NCI-H460 (cell line): ENCODE measurements around the gene HEXB. TPM values are rescaled to one million over a fixed set of nuclear protein-coding genes. Genes with fewer than 3 reads are reported as not detected.
"Not testable (repeated sequence)": the region's sequence is repeated elsewhere in the genome, so short reads cannot be mapped to it uniquely, and the experiment has no call there.

Source experiments
- DNase-seq: peaks from one replicate; pipeline ENCODE4 v3.0.0-alpha.2; 2016; ENCODE audit warnings: low read depth; ENCODE audit errors: extremely low read depth
- small RNA-seq, 2 experiments: library from RNA; depleted of rRNA; stranded (forward); fragments of <200 nt; gene quantifications; one replicate each; pipeline ENCODE3, GENCODE V24; 2014
- total RNA-seq: library from RNA; depleted of rRNA; stranded (reverse); fragments of >200 nt; shearing (Covaris generic); gene quantifications from 2 replicates; pipeline ENCODE4 v1.2.3, GENCODE V29; 2014; rRNA removed

HEXB gene
- total RNA-seq, 1 experiment from 2014 or later: 304 TPM

DNA sequence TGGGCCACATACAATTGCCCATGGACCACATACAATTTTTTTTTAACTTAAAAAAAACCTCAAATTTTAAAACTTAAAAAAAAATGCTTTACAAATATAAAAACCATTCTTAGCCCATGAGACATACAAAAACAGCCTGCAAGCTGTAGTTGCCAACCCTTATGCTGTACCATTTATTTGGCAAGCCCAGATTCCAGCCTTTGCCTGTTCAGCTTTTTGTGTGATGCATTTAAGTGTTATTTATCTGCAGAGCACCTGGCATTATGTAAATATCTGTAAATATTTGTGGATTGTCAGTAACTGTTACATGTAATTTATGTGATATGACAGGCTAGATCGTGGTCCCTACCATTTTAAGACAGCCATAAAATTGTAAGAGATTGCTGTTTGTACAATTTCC, 32.6 kb downstream of the HEXB start:
- DNase-seq: no peak

DNA sequence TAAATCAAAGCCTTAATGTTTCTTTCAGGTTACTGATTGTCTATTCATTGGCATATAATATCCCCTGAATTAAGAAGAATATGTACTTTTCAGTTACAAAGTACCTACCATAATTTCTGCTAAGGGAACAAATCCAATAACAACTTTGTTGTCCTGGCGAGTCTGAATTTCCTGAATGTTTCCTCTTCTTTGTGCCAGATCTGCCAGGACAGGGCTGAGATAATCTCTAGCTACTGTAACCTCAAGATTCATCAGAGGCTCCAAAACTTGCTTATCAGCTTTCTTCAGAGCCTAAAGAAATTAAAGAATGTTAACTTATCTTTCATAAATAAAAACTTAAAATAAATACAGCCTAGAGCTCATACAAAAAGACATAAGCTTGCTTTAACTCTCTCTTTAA, 37.2 kb downstream of the HEXB start:
- DNase-seq: no peak

DNA sequence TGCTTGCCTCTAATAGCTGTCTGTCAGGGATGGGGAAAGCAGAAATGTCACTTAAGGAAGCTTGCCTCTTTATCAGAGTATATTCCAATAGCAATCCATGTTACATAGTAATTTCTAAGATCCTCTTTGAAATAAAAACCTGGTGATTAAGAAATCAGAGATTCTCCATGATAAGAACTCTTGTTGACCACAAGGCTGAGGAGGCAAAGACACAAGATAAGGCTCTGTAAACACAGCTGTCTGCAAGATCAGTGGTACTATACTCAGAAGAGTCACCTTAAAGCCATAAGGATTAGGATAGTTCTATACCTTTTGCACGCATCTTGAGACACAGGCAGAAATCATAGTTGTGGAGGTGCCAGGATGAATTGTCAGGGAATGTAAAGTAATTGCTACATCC, 40.3 kb downstream of the HEXB start:
- DNase-seq: no peak

DNA sequence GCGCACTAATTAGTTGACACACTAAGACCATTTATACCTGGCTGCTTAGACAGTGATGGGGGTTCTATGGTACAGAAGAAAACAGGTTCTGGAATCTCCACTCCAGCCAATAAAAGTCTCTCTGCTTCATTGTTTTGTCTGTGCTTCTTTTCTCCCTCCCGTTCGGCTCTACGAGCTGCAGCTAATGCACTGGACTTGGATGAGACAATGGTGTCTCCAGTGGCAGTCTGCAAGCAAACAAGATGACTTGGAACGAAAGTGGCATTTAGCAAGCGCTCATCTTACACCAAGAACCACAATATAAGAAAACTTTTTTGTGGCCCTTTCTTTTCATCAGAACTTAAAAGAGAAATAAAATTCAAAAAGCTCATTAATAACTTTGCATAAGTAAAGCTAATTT, 51.7 kb downstream of the HEXB start:
- no peak for DNase-seq

DNA sequence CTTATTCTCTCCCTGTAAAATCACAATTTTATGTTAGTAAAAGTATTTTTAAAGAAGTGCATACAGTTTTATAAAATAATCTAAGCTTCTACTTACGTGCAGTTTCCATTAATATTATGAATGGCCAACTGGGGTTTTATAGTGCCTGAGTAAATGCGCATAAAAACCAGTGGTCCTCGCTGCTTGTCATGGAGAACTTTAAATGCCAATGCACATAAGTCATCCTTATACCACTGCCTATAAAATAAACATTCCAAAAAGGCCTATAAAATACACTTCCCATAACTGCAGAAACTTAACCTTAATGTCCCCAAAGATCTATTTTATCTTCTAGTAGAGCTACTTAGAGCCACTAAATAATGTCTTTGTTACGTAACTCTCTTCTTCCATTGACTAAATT, 53.4 kb downstream of the HEXB start:
- DNase-seq: no peak

DNA sequence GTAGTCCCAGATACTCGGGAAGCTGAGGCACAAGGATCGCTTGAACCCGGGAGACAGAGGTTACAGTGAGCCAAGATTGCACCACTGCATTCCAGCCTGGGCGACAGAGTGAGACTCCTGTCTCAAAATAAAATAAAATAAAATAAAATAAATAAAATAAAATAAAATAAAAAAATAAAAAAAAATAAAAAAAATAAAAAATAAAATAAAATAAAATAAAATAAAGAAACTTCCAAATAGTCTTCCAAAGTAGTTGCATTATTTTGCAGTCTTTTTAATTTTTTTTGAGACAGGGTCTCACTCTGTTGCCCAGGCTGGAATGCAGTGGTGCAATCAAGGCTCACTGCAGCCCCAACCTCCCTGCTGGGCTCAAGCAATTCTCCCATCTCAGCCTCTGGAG, 63.7 kb downstream of the HEXB start:
- not testable (repeated sequence) for DNase-seq

DNA sequence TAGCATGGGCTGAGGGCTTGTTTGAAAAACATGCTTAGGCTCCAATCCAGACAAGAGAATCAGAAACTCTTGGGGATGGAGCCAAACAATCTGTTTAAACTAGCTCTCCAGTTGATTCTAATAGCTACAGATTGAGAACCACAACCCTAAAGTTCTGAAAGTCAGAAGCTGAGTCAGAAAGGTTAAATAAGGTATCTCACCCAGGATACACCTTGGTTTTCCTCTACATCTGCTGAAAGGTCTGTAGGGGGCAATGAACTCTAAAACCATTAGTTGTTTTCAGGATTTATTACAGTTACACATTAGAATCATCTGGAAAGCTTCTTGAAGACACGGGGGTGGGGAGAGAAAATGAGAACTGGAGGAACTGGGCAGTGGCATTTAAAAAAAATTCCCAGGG, 76.2 kb downstream of the HEXB start:
- DNase-seq: no peak

DNA sequence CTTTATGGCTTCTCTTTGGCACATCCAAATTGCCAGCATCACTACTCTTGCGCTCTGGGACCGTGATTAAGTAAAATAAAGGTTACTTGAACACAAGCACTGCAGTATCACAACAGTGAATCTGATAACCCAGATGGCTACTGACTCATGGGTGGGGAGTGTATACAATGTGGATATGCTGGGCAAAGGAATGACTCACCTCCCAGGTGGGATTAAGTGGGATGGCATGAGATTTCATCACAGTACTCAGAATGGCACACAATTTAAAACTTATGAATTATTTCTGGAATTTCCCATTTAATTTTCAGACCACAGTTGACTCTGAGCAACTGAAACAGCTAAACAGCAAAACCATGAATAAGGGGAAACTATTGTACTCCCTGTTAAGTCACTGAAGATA, 77.6 kb downstream of the HEXB start:
- peak; percentile 45 for DNase-seq

DNA sequence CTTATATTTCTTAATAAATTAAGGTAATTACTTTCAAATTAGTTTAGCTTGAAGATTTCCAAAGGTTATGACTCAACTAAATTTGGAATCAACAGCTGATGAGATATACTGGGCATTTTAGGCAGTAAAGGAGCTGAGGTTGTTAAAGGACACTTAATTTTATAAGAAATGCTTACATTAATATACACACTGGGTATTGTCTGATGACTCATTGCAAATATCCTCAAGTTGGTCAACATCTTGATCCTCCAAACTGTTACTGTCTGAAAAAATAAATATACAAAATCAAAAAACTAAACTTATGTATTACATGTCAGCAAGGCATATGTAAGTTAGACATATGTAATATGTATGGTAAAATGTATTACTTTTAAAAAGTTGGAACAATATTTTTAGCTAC, 78.5 kb downstream of the HEXB start:
- no peak for DNase-seq

DNA sequence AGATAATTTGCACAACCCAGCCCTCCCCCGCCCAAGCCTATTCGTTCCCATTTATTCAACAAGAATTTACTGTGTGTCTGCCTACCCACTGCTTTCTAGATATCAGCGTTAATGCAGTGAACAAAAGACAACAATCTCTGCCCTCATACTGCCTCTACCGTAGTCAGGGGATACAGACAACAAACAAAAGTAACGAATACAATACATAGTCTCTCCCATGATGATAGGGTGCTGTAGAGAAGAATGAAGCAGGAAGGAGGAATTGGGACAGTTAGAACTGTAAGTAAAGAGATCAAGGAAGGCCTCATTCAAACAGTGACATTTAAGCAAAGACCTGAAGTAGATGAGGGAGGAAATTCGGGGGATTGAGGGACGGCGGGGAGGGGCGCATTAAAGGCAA, 80.2 kb downstream of the HEXB start:
- no peak for DNase-seq

DNA sequence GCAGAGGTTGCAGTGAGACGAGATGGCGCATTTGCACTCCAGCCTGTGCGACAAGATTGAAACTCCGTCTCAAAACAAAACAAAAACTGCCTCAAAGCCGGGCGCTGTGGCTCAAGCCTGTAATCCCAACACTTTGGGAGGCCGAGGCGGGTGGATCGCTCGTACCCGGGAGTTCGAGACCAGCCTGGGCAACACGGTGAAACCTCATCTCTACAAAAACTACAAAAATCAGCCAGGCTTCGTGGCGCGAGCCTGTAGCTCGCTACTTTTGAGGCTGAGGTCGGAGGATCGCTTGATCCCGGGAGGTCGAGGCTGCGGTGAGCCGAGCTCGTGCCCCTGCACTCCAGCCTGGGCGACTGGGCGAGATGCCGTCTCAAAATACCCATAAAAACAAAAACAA, 80.9 kb downstream of the HEXB start:
- DNase-seq: no peak

DNA sequence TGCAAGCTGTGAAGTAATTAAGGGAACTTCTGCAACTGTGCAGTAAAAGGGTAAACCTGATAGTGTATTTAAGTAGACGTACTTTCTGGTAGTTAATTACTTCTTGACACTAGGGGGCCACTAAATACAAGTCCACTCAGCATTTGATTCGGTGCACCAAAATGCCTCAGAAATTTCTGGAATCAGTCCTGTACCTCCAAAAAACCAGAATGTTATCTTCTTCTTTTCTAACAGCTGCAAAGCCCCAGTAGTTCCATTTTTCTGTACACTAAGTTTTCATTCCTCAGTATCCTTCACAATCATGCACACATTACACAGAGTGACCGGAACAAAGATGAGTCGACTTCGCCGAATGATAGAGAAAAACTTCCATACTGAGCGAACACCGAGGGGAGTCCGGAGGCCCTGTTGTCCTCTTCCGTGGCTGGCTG, 81.4 kb downstream of the HEXB start:
- peak; percentile 34 for DNase-seq

DNA sequence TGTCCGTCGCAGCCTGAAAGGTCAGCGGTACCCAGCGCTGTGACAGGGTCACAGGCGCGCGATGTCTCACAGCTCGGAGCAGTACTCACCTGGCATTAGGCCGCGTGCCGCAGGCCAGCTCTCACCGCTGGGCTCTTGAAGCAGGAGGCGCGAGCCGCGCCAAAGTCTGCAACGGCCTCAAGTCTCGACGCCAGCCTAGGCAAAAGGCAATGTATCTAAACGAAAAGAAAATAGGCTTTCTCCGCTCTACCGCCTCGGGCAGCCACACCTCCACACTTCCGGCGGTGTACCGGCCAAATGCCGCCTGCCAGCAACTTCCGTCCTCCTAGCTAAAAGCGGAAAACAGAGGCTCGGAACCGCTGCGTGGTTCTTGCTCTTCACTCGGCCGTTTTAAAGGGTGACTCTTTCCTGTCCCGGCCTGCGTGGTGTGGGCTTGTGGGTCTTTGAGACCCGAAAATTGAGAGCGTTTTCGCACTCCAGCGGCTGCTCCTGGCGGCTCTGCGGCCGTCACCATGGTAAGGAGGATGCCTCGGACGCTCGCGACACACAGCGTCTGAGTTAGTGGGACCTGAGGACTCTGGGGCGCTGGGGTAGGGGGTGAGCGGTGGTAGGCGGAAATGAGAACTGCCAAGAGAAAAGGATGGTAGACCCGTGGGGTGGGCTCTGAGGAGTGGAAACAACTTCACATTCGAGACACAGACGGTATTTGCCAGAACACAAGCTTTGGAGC, 82.0 kb downstream of the HEXB start, which contains the start of the genes GFM2 and NSA2:
GFM2 (minus strand) TSS at position 269 of the 730 bp plus-strand sequence. CDS start 3,375 bp downstream, outside the sequence.
NSA2 (plus strand) TSS at position 401 of the 730 bp plus-strand sequence; CDS start at position 513, 112 bp downstream.
- peak; percentile 89 for DNase-seq

DNA sequence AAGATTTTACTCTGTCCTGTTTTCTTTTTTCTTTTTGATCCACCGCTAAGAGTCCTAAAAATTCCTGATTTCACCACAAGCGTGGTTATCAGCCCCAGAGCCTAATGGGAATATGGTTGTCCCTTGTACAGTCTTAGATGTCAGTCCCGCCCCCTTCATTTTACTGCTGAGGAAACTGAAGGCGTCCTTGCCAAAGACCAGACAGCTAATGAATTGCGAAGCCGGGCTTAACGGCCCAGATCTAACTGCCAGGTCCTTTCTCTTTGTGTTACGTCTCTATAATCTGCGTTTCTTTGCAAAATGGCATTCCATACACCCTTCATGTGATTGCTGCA, 82.5 kb downstream of the HEXB start:
- no peak for DNase-seq

Small RNA genes lying within 50 kb of the gene (small RNA-seq; reads per million reads assigned to genes)
- 0 reads per million in 2 experiments for gene RNU6-658P

Other genes starting within 250 kb of the HEXB start
- 76.9 and 82.3 TPM in 2 replicates for gene ENC1, start 44.5 kb upstream of the HEXB start, total RNA-seq
- 40.2 and 51.9 TPM in 2 replicates for gene GFM2, start 81.9 kb downstream of the HEXB start, total RNA-seq
- 160 and 174 TPM in 2 replicates for gene NSA2, start 82.0 kb downstream of the HEXB start, total RNA-seq
- 15.8 and 18.5 TPM in 2 replicates for gene FAM169A, start 181.2 kb downstream of the HEXB start, total RNA-seq